Astrocyte (in vitro differentiated cells and primary cell): Measurements from ENCODE around the gene PRDM11. TPM values are rescaled to one million over a fixed set of nuclear protein-coding genes. Genes with fewer than 3 reads are reported as not detected.

Experiments
- DNase-seq: peaks from one replicate; pipeline ENCODE4 v3.0.0-alpha.2; 2010; ENCODE audit warnings: low read depth
- FAIRE-seq: peaks from 2 replicates; lab custom pipeline; 2011; peaks lifted over from hg19 to GRCh38; lab: Jason Lieb, UNC
- H2AFZ ChIP-seq: 2 replicates; pipeline ENCODE4 v1.6.0; 2012; ENCODE audit warnings: low read depth, low read length, inconsistent platforms
- H3K27ac ChIP-seq: 2 replicates; pipeline ENCODE4 v1.5.1; 2011; ENCODE audit warnings: low read depth, low read length, inconsistent platforms
- H3K27me3 ChIP-seq: 2 replicates; pipeline ENCODE4 v1.6.0; 2011; ENCODE audit warnings: low read length, inconsistent platforms; ENCODE audit not compliant: insufficient read depth
- H3K36me3 ChIP-seq: 2 replicates; pipeline ENCODE4 v1.5.1; 2011; ENCODE audit warnings: low read length, inconsistent platforms; ENCODE audit not compliant: insufficient read depth
- H3K4me1 ChIP-seq: 2 replicates; pipeline ENCODE4 v1.5.1; 2011; ENCODE audit warnings: low read length, inconsistent platforms; ENCODE audit not compliant: insufficient read depth
- H3K4me2 ChIP-seq: 2 replicates; pipeline ENCODE4 v1.6.0; 2012; ENCODE audit warnings: low read length, inconsistent platforms
- H3K4me3 ChIP-seq: 2 replicates; pipeline ENCODE4 v1.5.1; 2011; ENCODE audit warnings: low read depth, mild to moderate bottlenecking, low read length, inconsistent platforms; ENCODE audit not compliant: insufficient read depth
- H3K79me2 ChIP-seq: 2 replicates; pipeline ENCODE4 v1.6.0; 2012; ENCODE audit warnings: mild to moderate bottlenecking, low read length, inconsistent platforms; ENCODE audit not compliant: insufficient read depth
- H3K9ac ChIP-seq: 2 replicates; pipeline ENCODE4 v1.6.0; 2012; ENCODE audit warnings: mild to moderate bottlenecking, low read length, inconsistent platforms
- H3K9me3 ChIP-seq: 2 replicates; pipeline ENCODE4 v1.5.1; 2012; ENCODE audit warnings: low read depth, mild to moderate bottlenecking, low read length, inconsistent platforms; ENCODE audit not compliant: insufficient read depth
- H4K20me1 ChIP-seq: 2 replicates; pipeline ENCODE4 v1.6.0; 2012; ENCODE audit warnings: low read length, inconsistent platforms; ENCODE audit not compliant: insufficient read depth
- H3K27ac Mint-ChIP-seq: one replicate; pipeline ENCODE4 v1.8.0; 2021; ENCODE audit warnings: mild to moderate bottlenecking, mixed read lengths; ENCODE audit not compliant: unreplicated experiment
- H3K27me3 Mint-ChIP-seq: one replicate; pipeline ENCODE4 v1.8.0; 2021; ENCODE audit warnings: low read depth, mixed read lengths; ENCODE audit not compliant: unreplicated experiment
- H3K36me3 Mint-ChIP-seq: one replicate; pipeline ENCODE4 v1.8.0; 2021; ENCODE audit warnings: low read depth, mixed read lengths; ENCODE audit not compliant: unreplicated experiment
- H3K4me1 Mint-ChIP-seq: one replicate; pipeline ENCODE4 v1.8.0; 2021; ENCODE audit warnings: low read depth, mixed read lengths; ENCODE audit not compliant: unreplicated experiment
- H3K4me3 Mint-ChIP-seq: one replicate; pipeline ENCODE4 v1.8.0; 2021; ENCODE audit warnings: mild to moderate bottlenecking, moderate library complexity, mixed read lengths; ENCODE audit not compliant: unreplicated experiment
- H3K9me3 Mint-ChIP-seq: one replicate; pipeline ENCODE4 v1.8.0; 2021; ENCODE audit warnings: mild to moderate bottlenecking, mixed read lengths; ENCODE audit not compliant: unreplicated experiment
- CTCF ChIP-seq: IDR thresholded peaks from 2 replicates; pipeline ENCODE4 v1.5.1; 2011; ENCODE audit warnings: low read depth, mild to moderate bottlenecking, inconsistent platforms, low read length, moderate library complexity; ENCODE audit not compliant: insufficient read depth
- EZH2 ChIP-seq: IDR thresholded peaks from 2 replicates; pipeline ENCODE4 v1.6.1; 2012; ENCODE audit warnings: mild to moderate bottlenecking, low read length, inconsistent platforms; ENCODE audit not compliant: insufficient read depth
- total RNA-seq: library from RNA; stranded (reverse); gene quantifications from 2 replicates; pipeline ENCODE4 v1.2.1, GENCODE V29; 2021

Gene PRDM11
- total RNA-seq, 1 donor from 2014 or later: 9.1 TPM

GRCh38 chr11:45098929-45099328, 47.5 kb upstream of the PRDM11 start:
- peaks cover 48% of the 10 kb centered on the region for H3K27me3 Mint-ChIP-seq
- no peaks in the 10 kb centered on the region for H3K36me3 ChIP-seq
- no peak for FAIRE-seq
- no peak overlapping the region for H3K27ac Mint-ChIP-seq
- H3K4me1 ChIP-seq: peaks cover 9% of the 10 kb centered on the region
- peaks cover 47% of the 10 kb centered on the region for H3K27me3 ChIP-seq
- H3K27ac ChIP-seq: no peak overlapping the region
- no peaks in the 10 kb centered on the region for H3K79me2 ChIP-seq
- H3K36me3 Mint-ChIP-seq: no peaks in the 10 kb centered on the region
- no peaks in the 10 kb centered on the region for H3K9me3 ChIP-seq
- peaks cover 8% of the 10 kb centered on the region for H4K20me1 ChIP-seq
- no peak for DNase-seq
- no peak for TF ChIP-seq EZH2
- TF ChIP-seq CTCF: no peak
- no peak overlapping the region for H3K9ac ChIP-seq
- no peak overlapping the region for H3K4me3 Mint-ChIP-seq
- no peaks in the 10 kb centered on the region for H3K9me3 Mint-ChIP-seq
- H3K4me2 ChIP-seq: no peak overlapping the region
- peaks cover 7% of the 10 kb centered on the region for H3K4me1 Mint-ChIP-seq
- no peak overlapping the region for H2AFZ ChIP-seq
- no peak overlapping the region for H3K4me3 ChIP-seq

- Histone ChIP-seq H3K9me3 (no peaks in the 10 kb centered on the region), H3K4me2 (no peak overlapping the region), H2AFZ (no peak overlapping the region), H3K36me3 (no peaks in the 10 kb centered on the region), H3K79me2 (no peaks in the 10 kb centered on the region), H3K27me3 (peaks cover 41% of the 10 kb centered on the region), H4K20me1 (peaks cover 4% of the 10 kb centered on the region), H3K4me3 (no peak overlapping the region), H3K9ac (no peak overlapping the region), H3K4me1 (peaks cover 9% of the 10 kb centered on the region), H3K27ac (no peak overlapping the region)
- peaks cover 7% of the 10 kb centered on the region for H3K4me1 Mint-ChIP-seq
- H3K9me3 Mint-ChIP-seq: no peaks in the 10 kb centered on the region
- FAIRE-seq (no peak), DNase-seq (peak; percentile 16)
- H3K27me3 Mint-ChIP-seq: peaks cover 48% of the 10 kb centered on the region
- H3K27ac Mint-ChIP-seq: no peak overlapping the region
- TF ChIP-seq EZH2 (no peak), CTCF (no peak)
- no peaks in the 10 kb centered on the region for H3K36me3 Mint-ChIP-seq
- H3K4me3 Mint-ChIP-seq: no peak overlapping the region
These were observed 46.1 kb upstream of the PRDM11 start for GRCh38 chr11:45100339-45100738.

DNA sequence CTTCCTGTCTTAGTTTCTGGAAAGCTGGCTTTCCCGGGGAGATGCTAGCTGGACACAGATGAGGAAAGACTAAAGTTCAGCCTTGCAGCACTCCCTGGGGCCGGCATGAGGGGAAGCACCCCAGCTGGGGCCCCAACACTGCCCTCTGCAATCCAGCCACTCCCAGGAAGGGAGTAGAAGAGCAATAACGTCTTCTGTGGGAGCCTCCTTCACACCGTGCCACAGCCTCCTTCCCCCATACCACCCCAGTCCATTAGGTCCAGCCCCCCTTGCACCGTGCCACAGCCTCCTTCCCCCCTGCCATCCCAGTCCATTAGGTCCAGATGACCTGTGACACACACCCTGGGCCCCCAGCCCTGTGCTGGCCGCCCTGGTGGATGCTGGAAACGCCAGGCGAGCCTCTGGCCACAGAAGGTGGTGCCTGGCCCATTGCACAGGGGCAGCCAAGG, 44.1 kb upstream of the PRDM11 start:
- Histone ChIP-seq H2AFZ (no peak overlapping the region), H4K20me1 (peaks cover 4% of the 10 kb centered on the region), H3K79me2 (no peaks in the 10 kb centered on the region), H3K4me2 (peak overlapping the region; percentile 86), H3K36me3 (no peaks in the 10 kb centered on the region), H3K27ac (no peak overlapping the region), H3K27me3 (peaks cover 32% of the 10 kb centered on the region), H3K9ac (no peak overlapping the region), H3K4me1 (peaks cover 9% of the 10 kb centered on the region), H3K9me3 (no peaks in the 10 kb centered on the region), H3K4me3 (peak overlapping the region; percentile 31)
- FAIRE-seq (no peak), DNase-seq (no peak)
- peaks cover 42% of the 10 kb centered on the region for H3K27me3 Mint-ChIP-seq
- TF ChIP-seq EZH2 (no peak), CTCF (no peak)
- H3K9me3 Mint-ChIP-seq: peaks cover 2% of the 10 kb centered on the region
- no peak overlapping the region for H3K4me3 Mint-ChIP-seq
- no peaks in the 10 kb centered on the region for H3K36me3 Mint-ChIP-seq
- no peak overlapping the region for H3K27ac Mint-ChIP-seq
- peaks cover 7% of the 10 kb centered on the region for H3K4me1 Mint-ChIP-seq
